ENCODE results near the gene NOP56. TPM values are rescaled to one million over a fixed set of nuclear protein-coding genes. Genes with fewer than 3 reads are reported as not detected.
A peak's percentile ranks its signal among the peaks of the same experiment; 100 is the strongest.

NOP56 gene
- total RNA-seq, 2 donors from 2014 or later: 386 to 432 TPM

GRCh38 chr20:2698912-2699311 is 46.5 kb downstream of the NOP56 start:
- Histone ChIP-seq H3K9ac (ENCODE audit: extremely low read depth, low read length, poor library complexity, severe bottlenecking) (no peak overlapping the region), H3K4me3 (ENCODE audit: low read length) (no peak overlapping the region), H3K9me3 (ENCODE audit: control insufficient read depth, low read length) (no peaks in the 10 kb centered on the region), H3K36me3 (ENCODE audit: control insufficient read depth, insufficient read depth, low read length) (no peaks in the 10 kb centered on the region), H3K4me1 (ENCODE audit: control insufficient read depth, insufficient read depth, low read length) (no peaks in the 10 kb centered on the region), H3K27ac (ENCODE audit: low read depth, low read length) (peak overlapping the region; percentile 21), H3K27me3 (ENCODE audit: control insufficient read depth, insufficient read depth, low read length, poor library complexity, severe bottlenecking) (peaks cover 70% of the 10 kb centered on the region)
- Mint-ChIP-seq H3K4me1 (peaks cover 14% of the 10 kb centered on the region), H3K27me3 (ENCODE audit: insufficient read depth) (peaks cover 94% of the 10 kb centered on the region), H3K9me3 (no peaks in the 10 kb centered on the region), H3K4me3 (no peak overlapping the region), H3K36me3 (ENCODE audit: low read depth) (no peaks in the 10 kb centered on the region), H3K27ac (no peak overlapping the region)
- TF ChIP-seq CTCF (conservative IDR thresholded peaks at IDR 0.05): no peak
- 80% methylated on average over 4 of the region's 4 CpGs; no CpG with 5 or more reads in 1 of the 2 experiments for WGBS, 2 experiments (ENCODE audit: insufficient coverage in 1 of 2, insufficient read length in 1 of 2)
- no peak for DNase-seq

DNA sequence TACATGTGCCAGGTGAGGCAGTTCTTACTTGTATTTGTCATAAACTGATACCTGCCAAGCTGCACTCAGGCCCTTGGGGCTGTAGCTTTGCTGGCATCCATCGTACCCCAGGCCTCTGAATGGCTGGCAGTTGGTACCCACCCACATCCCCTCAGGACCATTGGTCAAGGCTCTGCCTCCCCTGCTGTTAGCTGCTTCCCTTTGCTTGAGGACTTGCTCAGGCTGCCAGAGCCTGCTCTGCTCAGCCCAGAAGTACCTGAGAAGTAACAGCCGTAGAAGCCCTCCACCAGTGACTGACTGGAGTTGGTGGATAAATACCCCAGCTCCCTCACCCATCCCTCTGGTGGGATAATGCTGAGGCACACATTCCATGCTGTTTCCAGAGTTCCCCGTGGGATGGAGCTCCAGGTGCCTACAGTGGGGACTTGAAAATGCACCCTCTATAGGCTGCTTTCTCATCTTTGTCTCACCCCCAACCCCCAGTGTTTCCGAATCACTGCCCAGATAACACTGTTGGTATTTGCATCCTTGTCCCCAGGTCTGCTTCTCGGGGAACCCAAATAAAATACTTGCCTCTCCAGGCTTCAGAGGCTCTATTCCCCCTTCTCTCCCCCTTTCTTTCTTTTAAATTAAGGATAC is 47.5 kb downstream of the NOP56 start:
- Mint-ChIP-seq H3K27me3 (ENCODE audit: insufficient read depth) (peaks cover 92% of the 10 kb centered on the region), H3K36me3 (ENCODE audit: low read depth) (no peaks in the 10 kb centered on the region), H3K9me3 (no peaks in the 10 kb centered on the region), H3K4me3 (no peak overlapping the region), H3K4me1 (peaks cover 13% of the 10 kb centered on the region), H3K27ac (no peak overlapping the region)
- peaks cover 68% of the 10 kb centered on the region for H3K27me3 ChIP-seq (ENCODE audit: control insufficient read depth, insufficient read depth, low read length, poor library complexity, severe bottlenecking)
- no peak overlapping the region for H3K9ac ChIP-seq (ENCODE audit: extremely low read depth, low read length, poor library complexity, severe bottlenecking)
- no peak overlapping the region for H3K27ac ChIP-seq (ENCODE audit: low read depth, low read length)
- no peak for DNase-seq
- H3K4me3 ChIP-seq (ENCODE audit: low read length): no peak overlapping the region
- TF ChIP-seq CTCF (conservative IDR thresholded peaks at IDR 0.05): no peak
- WGBS, 2 experiments (ENCODE audit: insufficient coverage in 1 of 2, insufficient read length in 1 of 2): 69 to 70% methylated on average over 5 of the region's 5 CpGs
- H3K4me1 ChIP-seq (ENCODE audit: control insufficient read depth, insufficient read depth, low read length): no peaks in the 10 kb centered on the region
- no peaks in the 10 kb centered on the region for H3K9me3 ChIP-seq (ENCODE audit: control insufficient read depth, low read length)
- H3K36me3 ChIP-seq (ENCODE audit: control insufficient read depth, insufficient read depth, low read length): no peaks in the 10 kb centered on the region

GRCh38 chr20:2700913-2701620 is 48.6 kb downstream of the NOP56 start:
- Histone ChIP-seq H3K9me3 (ENCODE audit: control insufficient read depth, low read length) (no peaks in the 10 kb centered on the region), H3K4me1 (ENCODE audit: control insufficient read depth, insufficient read depth, low read length) (no peaks in the 10 kb centered on the region), H3K27me3 (ENCODE audit: control insufficient read depth, insufficient read depth, low read length, poor library complexity, severe bottlenecking) (peaks cover 56% of the 10 kb centered on the region), H3K4me3 (ENCODE audit: low read length) (no peak overlapping the region), H3K27ac (ENCODE audit: low read depth, low read length) (no peak overlapping the region), H3K9ac (ENCODE audit: extremely low read depth, low read length, poor library complexity, severe bottlenecking) (no peak overlapping the region), H3K36me3 (ENCODE audit: control insufficient read depth, insufficient read depth, low read length) (no peaks in the 10 kb centered on the region)
- H3K36me3 Mint-ChIP-seq (ENCODE audit: low read depth): no peaks in the 10 kb centered on the region
- DNase-seq: peak; percentile 68
- peaks cover 91% of the 10 kb centered on the region for H3K27me3 Mint-ChIP-seq (ENCODE audit: insufficient read depth)
- H3K4me1 Mint-ChIP-seq: peaks cover 7% of the 10 kb centered on the region
- 48 to 50% methylated on average over 6 to 9 of the region's 9 CpGs for WGBS, 2 experiments (ENCODE audit: insufficient coverage in 1 of 2, insufficient read length in 1 of 2)
- H3K27ac Mint-ChIP-seq: no peak overlapping the region
- TF ChIP-seq CTCF (conservative IDR thresholded peaks at IDR 0.05): no peak
- no peaks in the 10 kb centered on the region for H3K9me3 Mint-ChIP-seq
- no peak overlapping the region for H3K4me3 Mint-ChIP-seq
